OCI-LY7 (cell line): ENCODE data around the gene PRMT5.

Experiments used
- EZH2phosphoT487 ChIP-seq: fragments of 200-600 bp; sonication (generic); IDR thresholded peaks from 2 replicates; pipeline ENCODE4 v1.6.1; 2018; ENCODE audit warnings: low read depth, borderline replicate concordance, mild to moderate bottlenecking, mixed run types, antibody characterized with exemption, low read length, moderate library complexity, mixed read lengths
- TF ChIP-seq, protein P1 (sequence below): fragments of 200-600 bp; sonication (generic); conservative IDR thresholded peaks from 2 replicates; pipeline ENCODE4 v1.5.1; 2014; ENCODE audit warnings: mild to moderate bottlenecking, antibody characterized with exemption, low read length, moderate library complexity, mixed read lengths

DNA sequence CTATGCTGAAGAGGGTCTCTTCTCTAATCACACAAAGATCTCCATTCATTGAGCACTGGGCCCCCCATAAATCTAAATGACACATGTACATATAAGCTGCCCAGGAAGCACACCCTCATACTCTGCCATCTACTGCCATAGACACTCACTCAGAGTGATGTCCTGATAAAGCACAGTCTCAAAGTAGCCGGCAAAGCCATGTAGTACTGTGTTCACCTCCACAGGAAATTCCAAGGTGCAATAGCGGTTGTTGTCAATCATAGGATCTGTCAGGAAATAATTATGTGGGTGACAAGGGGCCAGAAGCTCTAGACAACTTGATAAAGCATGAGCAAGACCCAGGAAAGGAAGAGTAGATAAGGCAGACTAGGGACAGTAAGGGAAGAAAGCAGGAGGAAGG lies 6.9 kb downstream of the PRMT5 start:
- TF ChIP-seq, protein P1, sequence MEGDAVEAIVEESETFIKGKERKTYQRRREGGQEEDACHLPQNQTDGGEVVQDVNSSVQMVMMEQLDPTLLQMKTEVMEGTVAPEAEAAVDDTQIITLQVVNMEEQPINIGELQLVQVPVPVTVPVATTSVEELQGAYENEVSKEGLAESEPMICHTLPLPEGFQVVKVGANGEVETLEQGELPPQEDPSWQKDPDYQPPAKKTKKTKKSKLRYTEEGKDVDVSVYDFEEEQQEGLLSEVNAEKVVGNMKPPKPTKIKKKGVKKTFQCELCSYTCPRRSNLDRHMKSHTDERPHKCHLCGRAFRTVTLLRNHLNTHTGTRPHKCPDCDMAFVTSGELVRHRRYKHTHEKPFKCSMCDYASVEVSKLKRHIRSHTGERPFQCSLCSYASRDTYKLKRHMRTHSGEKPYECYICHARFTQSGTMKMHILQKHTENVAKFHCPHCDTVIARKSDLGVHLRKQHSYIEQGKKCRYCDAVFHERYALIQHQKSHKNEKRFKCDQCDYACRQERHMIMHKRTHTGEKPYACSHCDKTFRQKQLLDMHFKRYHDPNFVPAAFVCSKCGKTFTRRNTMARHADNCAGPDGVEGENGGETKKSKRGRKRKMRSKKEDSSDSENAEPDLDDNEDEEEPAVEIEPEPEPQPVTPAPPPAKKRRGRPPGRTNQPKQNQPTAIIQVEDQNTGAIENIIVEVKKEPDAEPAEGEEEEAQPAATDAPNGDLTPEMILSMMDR, result no peak
- TF ChIP-seq EZH2phosphoT487, result no peak
